GM12892 (cell line): Measurements from ENCODE around the gene ANKRD37.
A peak's percentile ranks its signal among the peaks of the same experiment; 100 is the strongest.

Source experiments
- POLR2A ChIP-seq: IDR thresholded peaks from 2 replicates; pipeline ENCODE4 v1.6.1; 2011; ENCODE audit warnings: low read depth, low read length, control low read depth
- POLR2AphosphoS5 ChIP-seq: IDR thresholded peaks from 2 replicates; pipeline ENCODE4 v1.6.1; 2011; ENCODE audit warnings: low read depth, low read length, control low read depth
- TAF1 ChIP-seq: IDR thresholded peaks from 2 replicates; pipeline ENCODE4 v1.6.1; 2011; ENCODE audit warnings: low read depth, mild to moderate bottlenecking, control low read depth, low read length, borderline replicate concordance

GRCh38 chr4:185395956-185396723 lies 501 bp upstream of the ANKRD37 start:
- TF ChIP-seq POLR2A (peak; percentile 76), POLR2AphosphoS5 (peak; percentile 79), TAF1 (0 out of 2 replicates have a peak, but pooled peaks have one; percentile 36)
